Calu3 (cell line): ENCODE measurements around the gene UFD1. TPM values are rescaled to one million over a fixed set of nuclear protein-coding genes. Genes with fewer than 3 reads are reported as not detected.

Source experiments
- BruUV-seq: library from RNA; stranded (reverse); fragments of 400-500 nt; replicated peaks from 2 replicates; lab custom pipeline; 2021; lab: Mats Ljungman, UMichigan
- CTCF ChIA-PET: fragments of 300-600 bp; sonication (Branson Sonifier 250); formaldehyde crosslinking; loops from one replicate; lab custom pipeline; 2022; ENCODE audit warnings: antibody characterized with exemption; lab: Charles Lee
- DNase-seq: peaks from one replicate; pipeline ENCODE4 v3.0.0; 2022
- H3K27ac Mint-ChIP-seq: one replicate; pipeline ENCODE4 v1.8.0; 2022; ENCODE audit warnings: mixed read lengths; ENCODE audit not compliant: unreplicated experiment
- H3K27me3 Mint-ChIP-seq: one replicate; pipeline ENCODE4 v1.8.0; 2022; ENCODE audit warnings: mixed read lengths; ENCODE audit not compliant: unreplicated experiment
- H3K36me3 Mint-ChIP-seq: one replicate; pipeline ENCODE4 v1.8.0; 2022; ENCODE audit warnings: mild to moderate bottlenecking, moderate library complexity, mixed read lengths; ENCODE audit not compliant: insufficient read depth, unreplicated experiment
- H3K4me1 Mint-ChIP-seq: one replicate; pipeline ENCODE4 v1.8.0; 2022; ENCODE audit warnings: mild to moderate bottlenecking, low read depth, mixed read lengths; ENCODE audit not compliant: unreplicated experiment
- H3K4me3 Mint-ChIP-seq: one replicate; pipeline ENCODE4 v1.8.0; 2022; ENCODE audit warnings: mild to moderate bottlenecking, low read depth, moderate library complexity, mixed read lengths; ENCODE audit not compliant: unreplicated experiment
- H3K9me3 Mint-ChIP-seq: one replicate; pipeline ENCODE4 v1.8.0; 2022; ENCODE audit warnings: low read depth, mixed read lengths; ENCODE audit not compliant: unreplicated experiment
- intact Hi-C: fragments of 100-400 bp; cut with micrococcal nuclease; formaldehyde crosslinking; loops from one replicate; pipeline ENCODE4 v1.10.0; 2022; ENCODE audit not compliant: unreplicated experiment
- total RNA-seq: library from RNA; stranded (reverse); gene quantifications from 2 replicates; pipeline ENCODE4 v1.2.3, GENCODE V29; 2022
- TF ChIP-seq, protein P1 (sequence below): fragments of 200-600 bp; IDR thresholded peaks from one replicate; pipeline ENCODE4 v1.8.0; 2022; ENCODE audit warnings: antibody characterized with exemption; ENCODE audit not compliant: unreplicated experiment

Gene UFD1
- total RNA-seq, 1 experiment from 2014 or later, result 95.7 TPM

DNA sequence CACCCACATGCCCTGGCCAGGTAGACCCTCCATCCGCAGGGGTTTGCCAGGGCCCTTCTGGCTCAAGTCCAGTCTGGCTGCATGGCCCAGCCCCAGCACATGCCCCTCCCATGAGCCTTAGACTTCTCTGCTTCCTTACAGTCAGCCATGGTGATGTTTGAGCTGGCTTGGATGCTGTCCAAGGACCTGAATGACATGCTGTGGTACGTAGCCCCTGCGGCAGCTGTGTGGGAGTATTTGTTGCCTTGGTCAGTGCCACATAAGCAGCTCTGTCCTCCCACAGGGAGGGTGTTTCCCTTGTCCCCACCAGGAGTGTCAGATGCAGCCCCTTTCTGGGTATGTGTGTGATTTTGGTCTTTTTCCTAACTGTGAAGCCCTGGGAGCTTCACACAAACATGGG is 18.3 kb upstream of the UFD1 start:
- Mint-ChIP-seq H3K4me3 (no peak overlapping the region), H3K4me1 (no peaks in the 10 kb centered on the region)

DNA sequence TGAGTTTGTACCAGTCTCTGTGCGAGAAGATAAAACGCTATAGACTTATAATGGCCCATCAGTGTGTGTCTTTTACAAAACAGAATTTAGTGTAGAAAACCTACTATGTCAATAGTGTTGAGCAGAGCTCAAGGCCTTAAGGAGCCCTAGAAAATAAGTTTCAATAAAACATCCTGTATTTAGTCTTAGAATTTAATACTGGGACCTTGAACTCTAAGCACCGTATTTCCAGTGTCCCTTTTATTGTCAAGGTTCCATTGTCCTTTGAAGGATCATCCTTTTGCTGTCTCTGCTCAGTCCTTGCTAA is 17.3 kb upstream of the UFD1 start:
- TF ChIP-seq, protein P1, sequence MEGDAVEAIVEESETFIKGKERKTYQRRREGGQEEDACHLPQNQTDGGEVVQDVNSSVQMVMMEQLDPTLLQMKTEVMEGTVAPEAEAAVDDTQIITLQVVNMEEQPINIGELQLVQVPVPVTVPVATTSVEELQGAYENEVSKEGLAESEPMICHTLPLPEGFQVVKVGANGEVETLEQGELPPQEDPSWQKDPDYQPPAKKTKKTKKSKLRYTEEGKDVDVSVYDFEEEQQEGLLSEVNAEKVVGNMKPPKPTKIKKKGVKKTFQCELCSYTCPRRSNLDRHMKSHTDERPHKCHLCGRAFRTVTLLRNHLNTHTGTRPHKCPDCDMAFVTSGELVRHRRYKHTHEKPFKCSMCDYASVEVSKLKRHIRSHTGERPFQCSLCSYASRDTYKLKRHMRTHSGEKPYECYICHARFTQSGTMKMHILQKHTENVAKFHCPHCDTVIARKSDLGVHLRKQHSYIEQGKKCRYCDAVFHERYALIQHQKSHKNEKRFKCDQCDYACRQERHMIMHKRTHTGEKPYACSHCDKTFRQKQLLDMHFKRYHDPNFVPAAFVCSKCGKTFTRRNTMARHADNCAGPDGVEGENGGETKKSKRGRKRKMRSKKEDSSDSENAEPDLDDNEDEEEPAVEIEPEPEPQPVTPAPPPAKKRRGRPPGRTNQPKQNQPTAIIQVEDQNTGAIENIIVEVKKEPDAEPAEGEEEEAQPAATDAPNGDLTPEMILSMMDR, result no peak
- Mint-ChIP-seq H3K4me1 (no peaks in the 10 kb centered on the region), H3K36me3 (peaks cover 10% of the 10 kb centered on the region), H3K27ac (no peak overlapping the region), H3K27me3 (no peaks in the 10 kb centered on the region), H3K4me3 (no peak overlapping the region), H3K9me3 (no peaks in the 10 kb centered on the region)
- CTCF ChIA-PET, result interaction anchor here (0.6 to 1.0 kb wide), 2 partner anchors 35 to 134 kb away, joined by 4 to 6 read pairs; no protein-coding TSS in a partner anchor
- intact Hi-C loops, result no loop called here
- BruUV-seq, result no TSS peak
- no peak for DNase-seq

More for the DNA sequence above, 18.3 kb upstream of the UFD1 start:
- CTCF ChIA-PET, result no interaction called here
- no peaks in the 10 kb centered on the region for H3K9me3 Mint-ChIP-seq
- TF ChIP-seq, protein P1, result no peak
- H3K27me3 Mint-ChIP-seq, result no peaks in the 10 kb centered on the region
- intact Hi-C loops, result no loop called here
- no peak for DNase-seq
- no TSS peak for BruUV-seq
- H3K27ac Mint-ChIP-seq, result no peak overlapping the region
- peaks cover under 1% of the 10 kb centered on the region for H3K36me3 Mint-ChIP-seq

DNA sequence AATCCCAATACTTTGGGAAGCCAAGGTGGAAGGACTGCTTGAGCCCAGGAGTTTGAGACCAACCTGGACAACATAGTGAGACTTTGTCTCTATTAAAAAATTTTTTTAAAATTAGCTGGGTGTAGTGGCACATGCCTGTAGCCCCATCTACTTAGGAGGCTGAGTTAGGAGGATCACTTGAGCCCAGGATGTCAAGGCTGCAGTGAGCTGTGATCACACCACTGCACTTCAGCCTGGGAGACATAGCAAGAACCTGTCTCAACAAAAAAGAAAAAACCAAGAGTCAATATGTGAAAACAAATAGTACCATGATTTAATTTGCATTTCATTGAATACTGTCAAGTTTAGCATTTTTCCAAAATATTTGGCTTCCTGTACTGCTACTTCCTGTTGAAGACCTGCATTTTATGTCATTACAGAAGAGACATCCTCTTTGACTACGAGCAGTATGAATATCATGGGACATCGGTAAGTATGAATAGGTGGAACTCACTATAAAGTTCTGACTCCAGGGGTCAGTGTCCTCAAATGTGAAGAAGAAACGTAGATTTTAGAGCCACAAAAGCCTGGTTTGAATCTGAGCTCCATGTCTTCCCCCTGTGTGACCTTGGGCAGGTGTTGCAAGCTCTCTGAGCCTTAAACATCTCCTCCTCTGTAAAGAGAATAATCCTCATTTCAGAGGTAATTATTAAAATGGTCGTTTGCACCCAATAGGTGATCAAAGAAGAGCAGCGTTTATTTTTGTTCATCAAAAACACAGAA is 16.8 kb upstream of the UFD1 start:
- Mint-ChIP-seq H3K27ac (no peak overlapping the region), H3K4me3 (no peak overlapping the region), H3K36me3 (peaks cover 10% of the 10 kb centered on the region), H3K9me3 (no peaks in the 10 kb centered on the region), H3K4me1 (no peaks in the 10 kb centered on the region), H3K27me3 (no peaks in the 10 kb centered on the region)
- TF ChIP-seq, protein P1, result no peak
- DNase-seq, result no peak
- no TSS peak for BruUV-seq
- CTCF ChIA-PET, result interaction anchor here (0.6 to 1.0 kb wide), 2 partner anchors 36 to 134 kb away, joined by 4 to 6 read pairs; no protein-coding TSS in a partner anchor
- intact Hi-C loops, result no loop called here

DNA sequence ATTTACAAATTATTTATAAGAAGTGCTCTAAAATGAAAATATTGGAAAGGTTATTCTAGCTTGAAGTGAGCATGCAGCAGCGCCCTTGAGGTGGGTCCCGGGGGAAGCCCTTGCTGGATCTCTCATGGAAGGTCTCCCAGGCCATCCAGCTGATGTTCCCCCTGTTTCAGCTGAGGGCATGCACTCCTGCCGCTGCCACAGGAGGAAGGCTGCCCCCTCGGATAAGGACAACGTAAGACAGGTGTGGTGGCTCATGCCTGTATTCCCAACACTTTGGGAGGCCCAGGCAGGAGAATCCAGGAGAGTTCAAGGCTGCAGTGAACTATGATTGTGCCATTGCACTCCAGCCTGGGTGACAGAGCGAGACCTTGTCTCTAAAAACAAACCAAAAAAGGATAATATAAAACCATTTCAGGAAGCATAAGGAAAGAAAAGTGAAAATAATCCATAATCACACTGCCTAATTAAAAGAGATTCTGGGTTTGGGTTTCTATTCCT is 15.7 kb upstream of the UFD1 start:
- Mint-ChIP-seq H3K4me3 (no peak overlapping the region), H3K4me1 (no peaks in the 10 kb centered on the region), H3K27me3 (no peaks in the 10 kb centered on the region), H3K36me3 (peaks cover 10% of the 10 kb centered on the region), H3K9me3 (no peaks in the 10 kb centered on the region), H3K27ac (no peak overlapping the region)
- CTCF ChIA-PET, result interaction anchor here (0.5 to 1.4 kb wide), 2 partner anchors 15 to 42 kb away, joined by 3 to 4 read pairs; partner anchors contain the start of gene CDC45
- DNase-seq, result no peak
- intact Hi-C loops, result no loop called here
- TF ChIP-seq, protein P1, result no peak
- no TSS peak for BruUV-seq
